ENCODE results near the gene PTMA. TPM values are rescaled to one million over a fixed set of nuclear protein-coding genes. Genes with fewer than 3 reads are reported as not detected.

The PTMA gene
- total RNA-seq, 2 donors from 2014 or later, result 1,703 to 2,175 TPM

GRCh38 chr2:231671270-231672050, 36.9 kb upstream of the PTMA start:
- Mint-ChIP-seq H3K9me3 (no peaks in the 10 kb centered on the region), H3K27ac (peak overlapping the region in 1 of 2 donors; percentile 51), H3K36me3 (no peaks in the 10 kb centered on the region)
- ATAC-seq (no peak), DNase-seq (ENCODE audit: low spot score in 2 of 2) (no peak)

GRCh38 chr2:231672617-231673347, 35.5 kb upstream of the PTMA start:
- H3K27ac Mint-ChIP-seq, result peak overlapping the region; percentile 29 to 51
- no peaks in the 10 kb centered on the region for H3K9me3 Mint-ChIP-seq
- H3K36me3 Mint-ChIP-seq, result no peaks in the 10 kb centered on the region
- ATAC-seq (no peak), DNase-seq (ENCODE audit: low spot score in 2 of 2) (no peak)

- no peak for DNase-seq (ENCODE audit: low spot score in 2 of 2)
- no peaks in the 10 kb centered on the region for H3K9me3 Mint-ChIP-seq
- peak overlapping the region in 1 of 2 donors; percentile 50 for H3K27ac Mint-ChIP-seq
- H3K36me3 Mint-ChIP-seq, result no peaks in the 10 kb centered on the region
- ATAC-seq, result no peak
These were observed 35.0 kb upstream of the PTMA start for GRCh38 chr2:231673348-231673770.

- Mint-ChIP-seq H3K27ac (peak overlapping the region in 1 of 2 donors; percentile 82), H3K9me3 (no peaks in the 10 kb centered on the region), H3K36me3 (no peaks in the 10 kb centered on the region)
- ATAC-seq, result peak; percentile 80 to 93
- DNase-seq (ENCODE audit: low spot score in 2 of 2), result peak; percentile 72 to 78
These were observed 33.6 kb upstream of the PTMA start for GRCh38 chr2:231674587-231675338.

GRCh38 chr2:231676243-231676642, 32.1 kb upstream of the PTMA start:
- H3K9me3 Mint-ChIP-seq, result no peaks in the 10 kb centered on the region
- no peak overlapping the region for H3K27ac Mint-ChIP-seq
- DNase-seq (ENCODE audit: low spot score in 2 of 2) (no peak), ATAC-seq (no peak)
- no peaks in the 10 kb centered on the region for H3K36me3 Mint-ChIP-seq

- no peak overlapping the region for H3K27ac Mint-ChIP-seq
- peaks cover 5% of the 10 kb centered on the region in 2 donors for H3K36me3 Mint-ChIP-seq
- no peaks in the 10 kb centered on the region for H3K9me3 Mint-ChIP-seq
- DNase-seq (ENCODE audit: low spot score in 2 of 2), result peak; percentile 81 to 85
- peak; percentile 63 to 65 for ATAC-seq
These were observed 30.7 kb upstream of the PTMA start for GRCh38 chr2:231677632-231678104.

- ATAC-seq, result no peak
- Mint-ChIP-seq H3K27ac (peak overlapping the region in 1 of 2 donors; percentile 29), H3K36me3 (peaks cover 5% of the 10 kb centered on the region in 2 donors), H3K9me3 (no peaks in the 10 kb centered on the region)
- no peak for DNase-seq (ENCODE audit: low spot score in 2 of 2)
These were observed 28.4 kb upstream of the PTMA start for GRCh38 chr2:231679908-231680284.

GRCh38 chr2:231680285-231680991, 27.9 kb upstream of the PTMA start:
- H3K9me3 Mint-ChIP-seq, result no peaks in the 10 kb centered on the region
- DNase-seq (ENCODE audit: low spot score in 2 of 2), result no peak
- peaks cover 5% of the 10 kb centered on the region in 2 donors for H3K36me3 Mint-ChIP-seq
- ATAC-seq, result no peak
- H3K27ac Mint-ChIP-seq, result no peak overlapping the region

GRCh38 chr2:231680992-231681852, 27.1 kb upstream of the PTMA start:
- Mint-ChIP-seq H3K9me3 (no peaks in the 10 kb centered on the region), H3K36me3 (peaks cover 5% of the 10 kb centered on the region in 2 donors), H3K27ac (peak overlapping the region in 1 of 2 donors; percentile 65)
- ATAC-seq, result peak; percentile 12 to 52
- no peak for DNase-seq (ENCODE audit: low spot score in 2 of 2)

GRCh38 chr2:231682603-231683291, 25.6 kb upstream of the PTMA start:
- ATAC-seq (no peak), DNase-seq (ENCODE audit: low spot score in 2 of 2) (no peak)
- no peak overlapping the region for H3K27ac Mint-ChIP-seq
- H3K36me3 Mint-ChIP-seq, result peaks cover 5% of the 10 kb centered on the region in 2 donors
- no peaks in the 10 kb centered on the region for H3K9me3 Mint-ChIP-seq

GRCh38 chr2:231683292-231684235, 24.8 kb upstream of the PTMA start:
- Mint-ChIP-seq H3K9me3 (no peaks in the 10 kb centered on the region), H3K36me3 (peaks cover 5% of the 10 kb centered on the region in 2 donors), H3K27ac (no peak overlapping the region)
- ATAC-seq (no peak), DNase-seq (ENCODE audit: low spot score in 2 of 2) (no peak)

GRCh38 chr2:231684314-231685223, 23.8 kb upstream of the PTMA start:
- Mint-ChIP-seq H3K9me3 (no peaks in the 10 kb centered on the region), H3K27ac (no peak overlapping the region), H3K36me3 (peaks cover 5% of the 10 kb centered on the region in 2 donors)
- DNase-seq (ENCODE audit: low spot score in 2 of 2) (no peak), ATAC-seq (no peak)

Measured in activated naive CD4-positive, alpha-beta T cell treated with anti-CD3 and anti-CD28 coated beads, Interleukin-2, amount 50 U/mL, for 72 hours (primary cell).